AG08396 (cell line): ENCODE measurements around the gene UBE2F.
A peak's percentile ranks its signal among the peaks of the same experiment; 100 is the strongest.
"Not testable (repeated sequence)": the region's sequence is repeated elsewhere in the genome, so short reads cannot be mapped to it uniquely, and the experiment has no call there.

Experiments used
- DNase-seq: peaks from one replicate; pipeline ENCODE4 v3.0.0; 2012; ENCODE audit warnings: low spot score, mixed read lengths

The UBE2F gene

GRCh38 chr2:237944302-237944701, 22.5 kb upstream of the UBE2F start:
- no peak for DNase-seq

- DNase-seq, result no peak
Observed at GRCh38 chr2:237946423-237946822, 20.4 kb upstream of the UBE2F start.

DNA sequence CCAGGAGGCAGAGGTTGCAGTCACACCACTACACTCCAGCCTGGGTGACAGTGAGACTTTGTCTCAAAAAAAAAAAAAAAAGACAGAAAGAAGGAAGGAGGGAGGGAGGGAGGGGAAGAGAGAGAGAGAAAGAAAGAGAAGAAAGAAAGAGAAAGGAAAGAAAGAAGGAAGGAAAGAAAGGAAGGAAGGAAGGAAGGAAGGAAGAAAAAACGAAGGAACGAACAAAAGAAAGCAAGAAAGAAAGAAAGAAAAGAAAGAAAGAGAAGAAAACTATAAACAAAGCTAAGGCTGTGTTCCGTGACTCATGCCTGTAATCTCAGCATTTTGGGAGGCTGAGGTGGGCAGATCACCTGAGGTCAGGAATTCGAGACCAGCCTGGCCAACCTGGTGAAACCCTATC, 15.5 kb upstream of the UBE2F start:
- not testable (repeated sequence) for DNase-seq

GRCh38 chr2:237951878-237952277, 14.9 kb upstream of the UBE2F start:
- no peak for DNase-seq

GRCh38 chr2:237952851-237953250, 14.0 kb upstream of the UBE2F start:
- no peak for DNase-seq

DNA sequence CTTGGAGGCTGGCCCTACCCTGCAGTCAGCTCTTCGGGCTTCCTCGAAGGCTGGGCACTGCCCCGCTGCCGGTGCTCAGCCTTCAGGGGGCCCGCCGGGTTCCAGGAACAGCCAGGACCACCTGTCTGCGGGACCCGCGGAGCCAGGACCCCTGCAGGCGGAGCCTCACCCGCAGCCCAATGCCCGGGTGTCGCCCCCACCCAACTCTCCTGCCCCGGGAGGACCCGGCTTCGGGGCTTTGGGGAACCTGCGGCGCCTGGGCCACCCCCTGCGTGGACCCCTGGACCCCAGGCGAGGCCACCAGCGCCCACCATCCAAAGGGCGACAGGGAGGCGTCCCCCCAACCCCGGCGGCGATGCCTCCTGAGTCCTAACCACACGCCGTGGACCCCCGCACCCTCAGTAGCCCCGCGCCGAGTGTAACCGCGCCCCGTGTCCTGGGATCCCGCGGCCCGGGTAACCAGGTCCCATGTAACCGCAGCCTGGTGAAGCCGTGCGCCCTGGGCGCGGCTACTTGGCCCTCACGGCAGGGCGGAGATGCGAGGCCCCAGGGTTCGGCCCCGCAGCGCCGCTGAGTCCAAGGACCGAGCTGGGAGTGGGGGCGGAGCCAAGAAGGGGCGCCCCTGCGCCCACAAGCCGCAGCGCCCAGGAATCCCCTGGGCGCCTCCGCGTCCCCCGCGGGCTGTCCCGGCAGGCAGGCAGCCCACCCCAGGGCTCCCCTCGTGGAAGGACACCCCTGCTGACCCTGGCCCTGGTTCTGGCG, 11.0 kb upstream of the UBE2F start:
- peak; percentile 52 for DNase-seq

- no peak for DNase-seq
Observed at GRCh38 chr2:237956402-237956736, 10.4 kb upstream of the UBE2F start.

- no peak for DNase-seq
Observed at GRCh38 chr2:237961637-237962036, 5.2 kb upstream of the UBE2F start.

GRCh38 chr2:237962432-237963084, 4.3 kb upstream of the UBE2F start:
- DNase-seq, result no peak

- DNase-seq, result not testable (repeated sequence)
Observed at GRCh38 chr2:237963490-237963991, 3.3 kb upstream of the UBE2F start.

GRCh38 chr2:237964194-237964577, 2.6 kb upstream of the UBE2F start:
- DNase-seq, result no peak

- DNase-seq, result no peak
Observed at GRCh38 chr2:237964578-237965404, 2.0 kb upstream of the UBE2F start.

GRCh38 chr2:237965844-237966243, 970 bp upstream of the UBE2F start:
- DNase-seq, result not testable (repeated sequence)

GRCh38 chr2:237966250-237966564, 607 bp upstream of the UBE2F start:
- no peak for DNase-seq

DNA sequence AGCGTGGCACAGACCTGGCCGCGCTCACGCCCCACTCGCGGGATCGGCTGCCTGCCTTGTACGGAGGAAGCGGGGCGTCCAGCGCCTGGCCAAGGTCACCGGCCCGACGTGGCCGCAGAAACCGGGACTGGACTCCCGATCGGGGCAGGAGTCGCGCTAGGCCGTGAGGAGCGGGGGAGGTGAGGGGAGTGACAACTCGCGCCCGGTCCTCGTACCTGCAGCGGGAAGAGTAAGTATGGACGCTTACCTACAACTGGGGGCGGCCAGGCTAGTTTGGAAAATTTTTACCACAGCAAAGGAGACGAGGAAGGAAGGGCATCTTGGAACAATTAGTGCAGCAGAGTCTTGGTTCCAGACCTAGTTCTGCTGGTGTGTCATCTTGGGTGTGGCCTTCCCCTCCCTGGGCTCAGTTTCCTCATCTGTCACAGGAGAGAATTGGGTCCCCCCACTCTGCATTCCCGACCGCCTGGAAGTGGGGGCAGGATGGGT, 693 bp downstream of the UBE2F start:
- peak; percentile 51 for DNase-seq

GRCh38 chr2:237968048-237968862, 1.4 kb downstream of the UBE2F start:
- peak; percentile 84 for DNase-seq

DNA sequence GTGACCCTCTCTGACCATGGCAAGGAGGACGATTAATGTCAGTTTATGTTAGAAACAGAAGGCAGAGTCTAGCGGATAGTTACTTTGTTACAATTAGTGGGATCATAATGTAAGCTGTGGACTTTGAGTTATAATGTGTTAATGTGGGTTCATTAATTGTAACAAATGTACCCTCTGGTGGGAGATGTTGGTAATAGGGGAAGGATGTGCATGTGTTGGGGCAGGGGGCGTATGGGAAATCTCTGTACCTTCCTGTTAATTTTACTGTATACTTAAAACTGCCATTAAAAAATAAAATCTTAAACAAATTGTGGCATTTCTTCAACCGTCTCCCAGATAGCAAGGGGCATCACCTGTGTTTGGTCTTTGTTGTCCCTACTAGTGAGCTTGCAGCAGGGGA, 4.8 kb downstream of the UBE2F start:
- no peak for DNase-seq

DNA sequence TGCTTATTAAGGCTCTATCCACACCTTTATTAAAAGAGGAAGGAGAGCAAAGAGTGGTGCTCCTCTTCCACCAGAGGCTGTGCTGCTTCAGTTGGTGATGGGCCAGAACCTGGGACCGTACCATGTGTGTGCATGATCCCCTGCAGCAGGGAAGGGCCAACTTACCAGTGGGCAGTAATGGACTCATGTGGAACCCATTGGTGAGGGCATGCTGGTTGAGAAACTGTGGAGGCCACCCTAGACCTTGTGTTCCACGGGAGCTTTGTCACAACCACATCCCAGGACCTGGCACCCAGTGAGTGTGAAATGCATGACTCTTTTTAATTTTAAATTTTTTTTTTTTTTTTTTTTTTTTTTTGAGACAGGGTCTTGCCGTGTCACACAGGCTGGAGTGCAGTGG, 5.4 kb downstream of the UBE2F start:
- DNase-seq, result no peak

- no peak for DNase-seq
Observed at GRCh38 chr2:237972936-237973335, 6.1 kb downstream of the UBE2F start.

GRCh38 chr2:237977380-237977779, 10.6 kb downstream of the UBE2F start:
- no peak for DNase-seq

- peak; percentile 58 for DNase-seq
Observed at GRCh38 chr2:237978058-237978712, 11.4 kb downstream of the UBE2F start.
